HepG2 (cell line): ENCODE results near the gene LCAT. TPM values are rescaled to one million over a fixed set of nuclear protein-coding genes. Genes with fewer than 3 reads are reported as not detected.

Experiments
- AFF4 ChIP-seq: sonication (generic); formaldehyde crosslinking; IDR thresholded peaks from 2 replicates; pipeline ENCODE4 v1.4.0; 2020; ENCODE audit warnings: missing genetic modification reagents
- ATF1 ChIP-seq: IDR thresholded peaks from 2 replicates; pipeline ENCODE4 v1.6.1; 2016; ENCODE audit warnings: mild to moderate bottlenecking, control low read depth
- ERF ChIP-seq: IDR thresholded peaks from 2 replicates; pipeline ENCODE4 v1.6.1; 2018; ENCODE audit warnings: missing biosample characterization, missing genetic modification reagents
- HNF4A ChIP-seq: sonication (generic); formaldehyde crosslinking; IDR thresholded peaks from 2 replicates; pipeline ENCODE4 v1.4.0; 2020; ENCODE audit warnings: missing genetic modification reagents
- KDM5A ChIP-seq: fragments of 200-600 bp; sonication (generic); IDR thresholded peaks from 2 replicates; pipeline ENCODE4 v1.7.0; 2018; ENCODE audit warnings: antibody characterized with exemption, mild to moderate bottlenecking, low read length, borderline replicate concordance
- KDM6A ChIP-seq: IDR thresholded peaks from 2 replicates; pipeline ENCODE4 v1.6.1; 2016; ENCODE audit warnings: low read depth
- MTA1 ChIP-seq: sonication (generic); formaldehyde crosslinking; IDR thresholded peaks from 2 replicates; pipeline ENCODE4 v1.4.0; 2020; ENCODE audit warnings: missing genetic modification reagents, mild to moderate bottlenecking, borderline replicate concordance
- NR2F1 ChIP-seq, 2 experiments: fragments of 450-650 bp in 1 of 2; formaldehyde crosslinking in 1 of 2; IDR thresholded peaks; 2 replicates each; pipeline versions ENCODE4 v1.5.0 to v1.6.1; 2016 to 2020; ENCODE audit warnings: mild to moderate bottlenecking in 1 of 2, missing compliant biosample characterization in 1 of 2, missing genetic modification reagents in 1 of 2, moderate library complexity in 1 of 2
- RARG ChIP-seq: sonication (generic); formaldehyde crosslinking; IDR thresholded peaks from 2 replicates; pipeline ENCODE4 v1.4.0; 2020; ENCODE audit warnings: low read depth, mild to moderate bottlenecking, missing genetic modification reagents
- SP140L ChIP-seq: sonication (generic); formaldehyde crosslinking; IDR thresholded peaks from 2 replicates; pipeline ENCODE4 v1.4.0; 2020; ENCODE audit warnings: missing genetic modification reagents, borderline replicate concordance
- ZFAT ChIP-seq: sonication (generic); formaldehyde crosslinking; conservative IDR thresholded peaks from 2 replicates; pipeline ENCODE4 v1.8.1; 2023; ENCODE audit warnings: missing genetic modification reagents, inconsistent platforms
- ZFP62 ChIP-seq: sonication (generic); formaldehyde crosslinking; IDR thresholded peaks from 2 replicates; pipeline ENCODE4 v1.4.0; 2020; ENCODE audit warnings: missing genetic modification reagents
- ZMYM2 ChIP-seq: sonication (generic); formaldehyde crosslinking; IDR thresholded peaks from 2 replicates; pipeline ENCODE4 v1.8.0; 2022; ENCODE audit warnings: mild to moderate bottlenecking, missing genetic modification reagents
- ZNF335 ChIP-seq: sonication (generic); formaldehyde crosslinking; IDR thresholded peaks from 2 replicates; pipeline ENCODE4 v1.4.0; 2020; ENCODE audit warnings: missing genetic modification reagents
- ZNF501 ChIP-seq: sonication (generic); formaldehyde crosslinking; IDR thresholded peaks from 2 replicates; pipeline ENCODE4 v1.5.1; 2020; ENCODE audit warnings: mild to moderate bottlenecking, moderate library complexity, missing genetic modification reagents
- ZNF614 ChIP-seq: IDR thresholded peaks from 2 replicates; pipeline ENCODE4 v1.6.1; 2018; ENCODE audit warnings: missing biosample characterization, missing genetic modification reagents, inconsistent platforms, borderline replicate concordance
- polyA plus RNA-seq, 8 experiments: library from polyadenylated mRNA; depleted of rRNA in 3 of 8; stranded (reverse) in 7 of 8; unstranded in 1 of 8; fragments of >200 nt; fragmentation: Illumina TruSeq in 4 of 8; extraction: Trizol in 4 of 8; gene quantifications; 2 replicates each; pipeline versions ENCODE4 v1.2.1 to v1.2.3, GENCODE V29; 2011 to 2016; ENCODE audit warnings: low read depth in 4 of 8, missing spikeins in 1 of 8, mixed read lengths in 1 of 8; ENCODE audit not compliant: insufficient read depth in 1 of 8
- total RNA-seq, 5 experiments: library from RNA; depleted of rRNA; stranded (reverse); fragments of >200 nt; fragmentation: Illumina TruSeq; extraction: Trizol; gene quantifications; 2 replicates each; pipeline ENCODE4 v1.2.3, GENCODE V29; 2016; ENCODE audit warnings: low read depth in 1 of 5
- TF ChIP-seq, protein P1 (sequence below): sonication (generic); formaldehyde crosslinking; IDR thresholded peaks from 2 replicates; pipeline ENCODE4 v1.4.0; 2020; ENCODE audit warnings: mild to moderate bottlenecking, missing genetic modification reagents
- TF ChIP-seq, protein P2 (sequence below): sonication (generic); formaldehyde crosslinking; IDR thresholded peaks from 2 replicates; pipeline ENCODE4 v1.5.1; 2020; ENCODE audit warnings: mild to moderate bottlenecking, missing genetic modification reagents, moderate library complexity

LCAT gene
- total and polyA plus RNA-seq, 2 of the 13 experiments (the other 11 are each of a cell fraction or from before 2014, with no cell fraction given) = 36.1 to 38.9 TPM

DNA sequence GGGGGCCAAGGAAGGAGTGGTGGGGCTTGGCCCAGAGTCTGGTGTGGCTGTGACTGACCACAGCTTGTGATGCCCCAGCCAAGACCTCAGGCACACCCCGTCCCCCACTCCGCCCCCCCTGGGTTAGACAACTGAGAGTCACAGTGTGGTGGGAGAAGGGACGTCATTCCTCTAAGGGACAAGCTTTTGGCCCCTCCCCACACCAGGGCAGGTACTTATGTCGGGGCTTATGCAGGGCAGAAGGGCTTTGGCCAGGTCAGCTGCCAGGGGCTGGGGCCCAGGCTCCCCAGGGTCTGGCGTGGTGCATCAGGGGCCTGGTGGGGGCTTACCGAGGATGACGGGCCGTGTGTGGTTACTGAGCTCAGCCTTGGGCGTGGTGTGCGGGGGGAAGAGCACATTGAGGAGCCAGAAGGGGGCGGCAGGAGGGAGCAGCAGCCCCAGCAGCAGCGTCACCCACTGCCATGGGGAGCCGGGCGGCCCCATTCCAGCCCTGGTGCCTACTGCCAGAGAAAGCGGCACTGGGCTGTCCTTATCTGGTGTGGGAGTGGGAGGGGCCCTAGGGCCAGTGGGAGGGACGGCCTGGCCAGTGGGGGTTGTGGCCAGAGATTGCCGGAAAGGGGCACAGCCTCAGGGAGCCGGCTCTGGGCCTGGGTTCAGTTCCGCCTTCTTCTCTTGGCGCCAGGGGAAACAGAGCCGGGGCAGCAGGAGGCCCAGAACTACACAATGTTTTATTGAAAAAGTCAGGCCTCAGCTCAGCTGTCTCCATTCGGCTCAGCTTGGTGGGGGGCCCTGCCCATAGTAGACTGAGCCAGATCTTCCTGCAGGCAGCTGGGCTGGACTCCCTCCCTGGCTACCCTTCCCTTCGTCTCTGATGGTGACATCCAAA is at the start of gene LCAT (continued):
- TF ChIP-seq ZNF335 (CRISPR knock-in tag) = no peak
- peak; percentile 74; the same call in 1 of the 2 replicates for TF ChIP-seq ZMYM2 (CRISPR knock-in tag)
- peak; percentile 41 for TF ChIP-seq HNF4A
- peak; percentile 56; the same call in 1 of the 2 replicates for TF ChIP-seq KDM5A
- TF ChIP-seq ZNF614 (CRISPR knock-in tag) = no peak
- 0 out of 2 replicates have a peak, but pooled peaks have one; percentile 14 for TF ChIP-seq KDM6A (CRISPR knock-in tag)
- TF ChIP-seq ZFP62 (CRISPR knock-in tag) = no peak
- peak; percentile 14; the same call in 1 of the 2 replicates for TF ChIP-seq MTA1 (CRISPR knock-in tag)
- TF ChIP-seq, protein P1, sequence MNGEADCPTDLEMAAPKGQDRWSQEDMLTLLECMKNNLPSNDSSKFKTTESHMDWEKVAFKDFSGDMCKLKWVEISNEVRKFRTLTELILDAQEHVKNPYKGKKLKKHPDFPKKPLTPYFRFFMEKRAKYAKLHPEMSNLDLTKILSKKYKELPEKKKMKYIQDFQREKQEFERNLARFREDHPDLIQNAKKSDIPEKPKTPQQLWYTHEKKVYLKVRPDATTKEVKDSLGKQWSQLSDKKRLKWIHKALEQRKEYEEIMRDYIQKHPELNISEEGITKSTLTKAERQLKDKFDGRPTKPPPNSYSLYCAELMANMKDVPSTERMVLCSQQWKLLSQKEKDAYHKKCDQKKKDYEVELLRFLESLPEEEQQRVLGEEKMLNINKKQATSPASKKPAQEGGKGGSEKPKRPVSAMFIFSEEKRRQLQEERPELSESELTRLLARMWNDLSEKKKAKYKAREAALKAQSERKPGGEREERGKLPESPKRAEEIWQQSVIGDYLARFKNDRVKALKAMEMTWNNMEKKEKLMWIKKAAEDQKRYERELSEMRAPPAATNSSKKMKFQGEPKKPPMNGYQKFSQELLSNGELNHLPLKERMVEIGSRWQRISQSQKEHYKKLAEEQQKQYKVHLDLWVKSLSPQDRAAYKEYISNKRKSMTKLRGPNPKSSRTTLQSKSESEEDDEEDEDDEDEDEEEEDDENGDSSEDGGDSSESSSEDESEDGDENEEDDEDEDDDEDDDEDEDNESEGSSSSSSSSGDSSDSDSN (CRISPR knock-in tag) = peak; percentile 73
- no peak for TF ChIP-seq ATF1 (CRISPR knock-in tag)
- TF ChIP-seq AFF4 (CRISPR knock-in tag) = no peak
- TF ChIP-seq NR2F1 (CRISPR knock-in tag; IDR thresholded peaks at IDR 0.05) = no peak
- TF ChIP-seq, protein P2, sequence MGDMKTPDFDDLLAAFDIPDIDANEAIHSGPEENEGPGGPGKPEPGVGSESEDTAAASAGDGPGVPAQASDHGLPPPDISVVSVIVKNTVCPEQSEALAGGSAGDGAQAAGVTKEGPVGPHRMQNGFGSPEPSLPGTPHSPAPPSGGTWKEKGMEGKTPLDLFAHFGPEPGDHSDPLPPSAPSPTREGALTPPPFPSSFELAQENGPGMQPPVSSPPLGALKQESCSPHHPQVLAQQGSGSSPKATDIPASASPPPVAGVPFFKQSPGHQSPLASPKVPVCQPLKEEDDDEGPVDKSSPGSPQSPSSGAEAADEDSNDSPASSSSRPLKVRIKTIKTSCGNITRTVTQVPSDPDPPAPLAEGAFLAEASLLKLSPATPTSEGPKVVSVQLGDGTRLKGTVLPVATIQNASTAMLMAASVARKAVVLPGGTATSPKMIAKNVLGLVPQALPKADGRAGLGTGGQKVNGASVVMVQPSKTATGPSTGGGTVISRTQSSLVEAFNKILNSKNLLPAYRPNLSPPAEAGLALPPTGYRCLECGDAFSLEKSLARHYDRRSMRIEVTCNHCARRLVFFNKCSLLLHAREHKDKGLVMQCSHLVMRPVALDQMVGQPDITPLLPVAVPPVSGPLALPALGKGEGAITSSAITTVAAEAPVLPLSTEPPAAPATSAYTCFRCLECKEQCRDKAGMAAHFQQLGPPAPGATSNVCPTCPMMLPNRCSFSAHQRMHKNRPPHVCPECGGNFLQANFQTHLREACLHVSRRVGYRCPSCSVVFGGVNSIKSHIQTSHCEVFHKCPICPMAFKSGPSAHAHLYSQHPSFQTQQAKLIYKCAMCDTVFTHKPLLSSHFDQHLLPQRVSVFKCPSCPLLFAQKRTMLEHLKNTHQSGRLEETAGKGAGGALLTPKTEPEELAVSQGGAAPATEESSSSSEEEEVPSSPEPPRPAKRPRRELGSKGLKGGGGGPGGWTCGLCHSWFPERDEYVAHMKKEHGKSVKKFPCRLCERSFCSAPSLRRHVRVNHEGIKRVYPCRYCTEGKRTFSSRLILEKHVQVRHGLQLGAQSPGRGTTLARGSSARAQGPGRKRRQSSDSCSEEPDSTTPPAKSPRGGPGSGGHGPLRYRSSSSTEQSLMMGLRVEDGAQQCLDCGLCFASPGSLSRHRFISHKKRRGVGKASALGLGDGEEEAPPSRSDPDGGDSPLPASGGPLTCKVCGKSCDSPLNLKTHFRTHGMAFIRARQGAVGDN (CRISPR knock-in tag) = peak; percentile 77
- TF ChIP-seq RARG = no peak
- TF ChIP-seq ZFAT (CRISPR knock-in tag) = no peak
- TF ChIP-seq SP140L = no peak; the same call in 1 of the 2 replicates
- peak; percentile 94 for TF ChIP-seq ZNF501 (CRISPR knock-in tag)
- peak; percentile 83 for TF ChIP-seq ERF (CRISPR knock-in tag)
